Panc1 (cell line): ENCODE data around the gene FARS2. TPM values are rescaled to one million over a fixed set of nuclear protein-coding genes. Genes with fewer than 3 reads are reported as not detected.

Experiments used
- ATAC-seq: fragments of 200-7000 bp; cut with Tn5 transposase; 2 replicates; pipeline ENCODE4 v1.9.1; 2020; ENCODE audit warnings: mild to moderate bottlenecking, moderate library complexity
- BruUV-seq: library from RNA; stranded (reverse); fragments of 400-500 nt; replicated peaks from 2 replicates; lab custom pipeline; 2021; lab: Mats Ljungman, UMichigan
- CTCF ChIA-PET: fragments of 300-600 bp; sonication (Branson Sonifier 250); formaldehyde crosslinking; loops from one replicate; lab custom pipeline; 2022; ENCODE audit warnings: antibody characterized with exemption; lab: Charles Lee
- POLR2A ChIA-PET: fragments of 300-600 bp; sonication (Branson Sonifier 250); formaldehyde crosslinking; loops from one replicate; lab custom pipeline; 2022; ENCODE audit warnings: antibody characterized with exemption; lab: Charles Lee
- DNase-seq: peaks from one replicate; pipeline ENCODE4 v3.0.0-alpha.2; 2010; ENCODE audit warnings: low read depth, low spot score
- H3K27ac ChIP-seq: 2 replicates; pipeline ENCODE4 v1.5.1; 2011; ENCODE audit warnings: mild to moderate bottlenecking, low read length, inconsistent platforms
- H3K27me3 ChIP-seq: fragments of 200-500 bp; sonication (Bioruptor generic); 2 replicates; pipeline ENCODE4 v1.6.0; 2014; ENCODE audit warnings: low read length, inconsistent platforms; ENCODE audit not compliant: control insufficient read depth, insufficient read depth
- H3K36me3 ChIP-seq: fragments of 200-500 bp; sonication (Bioruptor generic); 2 replicates; pipeline ENCODE4 v1.5.1; 2014; ENCODE audit warnings: inconsistent platforms, mild to moderate bottlenecking, low read length, moderate library complexity; ENCODE audit not compliant: control insufficient read depth, insufficient read depth
- H3K4me1 ChIP-seq: 2 replicates; pipeline ENCODE4 v1.5.1; 2011; ENCODE audit warnings: inconsistent platforms, mild to moderate bottlenecking, low read length, moderate library complexity; ENCODE audit not compliant: control insufficient read depth, insufficient read depth
- H3K4me3 ChIP-seq, 2 experiments: 2 replicates each; pipeline ENCODE4 v1.5.1; 2011 to 2012; ENCODE audit warnings: low read depth in 2 of 2, low read length in 2 of 2, mild to moderate bottlenecking in 2 of 2, inconsistent platforms in 1 of 2, moderate library complexity in 1 of 2
- H3K9me3 ChIP-seq: fragments of 200-500 bp; sonication (Bioruptor generic); 2 replicates; pipeline ENCODE4 v1.5.1; 2014; ENCODE audit warnings: low read depth, mild to moderate bottlenecking, inconsistent platforms, low read length, moderate library complexity; ENCODE audit not compliant: control insufficient read depth, insufficient read depth
- CTCF ChIP-seq: fragments of 450-650 bp; IDR thresholded peaks from 2 replicates; pipeline ENCODE4 v1.5.1; 2017; ENCODE audit warnings: mild to moderate bottlenecking
- POLR2AphosphoS5 ChIP-seq: IDR thresholded peaks from 2 replicates; pipeline ENCODE4 v1.6.1; 2012; ENCODE audit warnings: mild to moderate bottlenecking, low read depth, low read length, moderate library complexity
- REST ChIP-seq, 2 experiments: IDR thresholded peaks; 2 replicates each; pipeline ENCODE4 v1.6.1; 2011 to 2012; ENCODE audit warnings: low read depth in 2 of 2, control low read depth in 1 of 2, low read length in 1 of 2, mild to moderate bottlenecking in 1 of 2, moderate library complexity in 1 of 2; ENCODE audit not compliant: insufficient read depth in 1 of 2
- SIN3A ChIP-seq: IDR thresholded peaks from 2 replicates; pipeline ENCODE4 v1.6.1; 2012; ENCODE audit warnings: low read depth, mild to moderate bottlenecking, low read length, moderate library complexity, borderline replicate concordance; ENCODE audit not compliant: insufficient read depth
- TCF7L2 ChIP-seq: IDR thresholded peaks from 2 replicates; pipeline ENCODE4 v1.6.1; 2011; ENCODE audit warnings: mild to moderate bottlenecking, low read depth, low read length, inconsistent platforms
- in situ Hi-C: cut with HindIII; loops from 2 replicates; pipeline ENCODE4 v1.10.0; 2016; ENCODE audit warnings: low sequenced_read_pairs, low pct_unique_long_range_greater_than_20kb
- intact Hi-C: fragments of 100-400 bp; cut with micrococcal nuclease; formaldehyde crosslinking; loops from one replicate; pipeline ENCODE4 v1.10.0; 2022; ENCODE audit not compliant: unreplicated experiment
- total RNA-seq: library from RNA; stranded (reverse); gene quantifications from one replicate; pipeline ENCODE4 v1.2.1, GENCODE V29; 2021; ENCODE audit not compliant: unreplicated experiment

FARS2 gene
- total RNA-seq, 1 experiment from 2014 or later = 12.8 TPM

DNA sequence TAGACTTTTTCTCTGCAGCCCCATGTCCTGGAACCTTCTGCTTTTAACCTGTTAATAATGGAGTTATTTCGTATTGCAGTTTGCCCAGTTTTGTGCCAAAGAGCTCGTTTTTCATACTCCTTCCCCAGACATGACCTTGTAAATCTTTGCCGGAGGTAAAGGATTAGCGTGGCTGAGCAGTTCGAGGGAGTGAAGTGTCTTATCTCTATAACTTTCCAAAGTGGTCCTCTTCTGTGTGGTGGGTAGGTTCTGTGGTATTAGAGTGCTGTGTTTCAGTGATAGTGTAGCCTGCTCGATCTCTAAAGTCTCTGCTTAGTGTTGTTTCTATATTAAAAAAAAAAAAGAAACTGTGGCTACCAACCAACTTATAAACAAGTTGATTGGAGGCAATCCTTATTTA lies 67.5 kb downstream of the FARS2 start:
- ChIA-PET POLR2A (no interaction called here), CTCF (no interaction called here)
- no peak for DNase-seq
- in situ Hi-C loops (no loop called here), intact Hi-C loops (no loop called here)
- BruUV-seq = no TSS peak
- no peaks in the 10 kb centered on the region for H3K27me3 ChIP-seq
- TF ChIP-seq REST (IDR thresholded peaks at IDR 0.05; ENCODE audit: insufficient read depth in 1 of 2, low read depth in 2 of 2, low read length in 1 of 2) (no peak), CTCF (no peak), SIN3A (no peak), POLR2AphosphoS5 (no peak), TCF7L2 (no peak)
- H3K36me3 ChIP-seq = no peaks in the 10 kb centered on the region
- no peak overlapping the region for H3K27ac ChIP-seq
- ATAC-seq = no peak
- H3K9me3 ChIP-seq = peaks cover 12% of the 10 kb centered on the region; the same call in 1 of the 2 replicates
- H3K4me1 ChIP-seq = no peaks in the 10 kb centered on the region
- H3K4me3 ChIP-seq = no peak overlapping the region

DNA sequence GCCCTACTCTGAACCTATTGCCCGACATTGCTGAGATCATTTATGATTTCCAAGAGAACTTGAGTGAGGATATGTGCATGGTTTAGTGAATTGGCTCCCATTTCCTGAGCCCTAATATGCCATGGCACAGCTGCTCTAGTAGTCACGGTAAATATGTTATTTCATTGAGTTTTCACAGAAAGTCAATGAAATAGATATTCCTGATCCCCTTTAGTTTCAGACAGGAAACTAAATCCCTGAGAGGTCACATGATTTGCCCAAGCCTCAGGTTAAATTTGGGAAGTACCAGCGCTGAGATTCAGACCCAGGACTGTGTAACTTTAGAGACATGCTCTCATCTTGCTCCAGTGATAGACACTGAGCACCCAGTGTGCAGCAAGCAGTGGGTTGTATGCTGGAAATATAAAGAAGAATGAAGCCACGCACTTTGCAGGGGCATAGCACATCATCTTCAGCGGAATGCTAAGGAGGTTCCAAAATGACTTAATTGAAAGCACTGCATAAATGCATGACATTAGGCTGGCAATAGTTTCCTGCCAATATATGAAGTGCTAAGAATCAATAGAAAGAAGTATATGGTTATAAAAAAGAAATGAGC lies 70.6 kb downstream of the FARS2 start:
- TF ChIP-seq SIN3A (no peak), TCF7L2 (no peak), REST (IDR thresholded peaks at IDR 0.05; ENCODE audit: insufficient read depth in 1 of 2, low read depth in 2 of 2, low read length in 1 of 2) (no peak), CTCF (no peak), POLR2AphosphoS5 (no peak)
- intact Hi-C loops = no loop called here
- BruUV-seq = no TSS peak
- Histone ChIP-seq H3K4me1 (no peaks in the 10 kb centered on the region), H3K27ac (no peak overlapping the region), H3K27me3 (no peaks in the 10 kb centered on the region), H3K9me3 (no peaks in the 10 kb centered on the region), H3K4me3 (no peak overlapping the region), H3K36me3 (no peaks in the 10 kb centered on the region)
- no peak for DNase-seq
- ChIA-PET CTCF (no interaction called here), POLR2A (interaction anchor here (0.6 kb wide), 1 partner anchor 14 kb away, joined by 15 read pairs; no protein-coding TSS in a partner anchor)
- no peak for ATAC-seq
- in situ Hi-C loops = no loop called here
